PC-9 (cell line): ENCODE data around the gene TNIK. TPM values are rescaled to one million over a fixed set of nuclear protein-coding genes. Genes with fewer than 3 reads are reported as not detected.

Experiments
- BruUV-seq: library from RNA; stranded (reverse); fragments of 400-500 nt; replicated peaks from 2 replicates; lab custom pipeline; 2021; lab: Mats Ljungman, UMichigan
- CTCF ChIA-PET: fragments of 300-600 bp; sonication (Branson Sonifier 250); formaldehyde crosslinking; loops from one replicate; lab custom pipeline; 2022; ENCODE audit warnings: antibody characterized with exemption; lab: Charles Lee
- POLR2A ChIA-PET: fragments of 300-600 bp; sonication (Branson Sonifier 250); formaldehyde crosslinking; loops from one replicate; lab custom pipeline; 2022; ENCODE audit warnings: antibody characterized with exemption; ENCODE audit not compliant: unreplicated experiment; lab: Charles Lee
- DNase-seq, 2 experiments: peaks; one replicate each; pipeline versions ENCODE4 v3.0.0 to v3.0.0-alpha.2; 2015 to 2022; ENCODE audit warnings: mixed read lengths in 1 of 2
- H2AFZ ChIP-seq: fragments of 200-600 bp; sonication (generic); 2 replicates; pipeline ENCODE4 v1.8.1; 2017; ENCODE audit warnings: antibody characterized with exemption
- H3F3A ChIP-seq: fragments of 200-600 bp; sonication (generic); 2 replicates; pipeline ENCODE4 v1.8.1; 2017; ENCODE audit warnings: antibody characterized with exemption, mild to moderate bottlenecking, low read depth; ENCODE audit not compliant: insufficient read depth
- H3K27ac ChIP-seq: fragments of 200-600 bp; sonication (generic); 2 replicates; pipeline ENCODE4 v1.6.1; 2016; ENCODE audit warnings: mixed run types
- H3K27me3 ChIP-seq: fragments of 200-600 bp; sonication (generic); 2 replicates; pipeline ENCODE4 v1.6.1; 2016; ENCODE audit warnings: low read depth, mixed run types; ENCODE audit not compliant: insufficient read depth
- H3K36me3 ChIP-seq: fragments of 200-600 bp; sonication (generic); 2 replicates; pipeline ENCODE4 v1.6.1; 2016; ENCODE audit warnings: low read depth, mixed run types
- H3K4me1 ChIP-seq: fragments of 200-600 bp; sonication (generic); replicated peaks from 2 replicates; pipeline ENCODE4 v1.6.1; 2016; ENCODE audit warnings: mixed run types; ENCODE audit not compliant: insufficient read depth
- H3K4me2 ChIP-seq: fragments of 200-600 bp; sonication (generic); 2 replicates; pipeline ENCODE4 v1.6.1; 2017; ENCODE audit warnings: mixed run types
- H3K4me3 ChIP-seq: fragments of 200-600 bp; sonication (generic); 2 replicates; pipeline ENCODE4 v1.6.1; 2016; ENCODE audit warnings: mixed run types
- H3K79me2 ChIP-seq: fragments of 200-600 bp; sonication (generic); 2 replicates; pipeline ENCODE4 v1.6.1; 2017; ENCODE audit warnings: low read depth, mixed run types
- H3K9me2 ChIP-seq: fragments of 200-600 bp; sonication (generic); 2 replicates; pipeline ENCODE4 v1.8.1; 2017; ENCODE audit warnings: mild to moderate bottlenecking; ENCODE audit not compliant: insufficient read depth
- H3K9me3 ChIP-seq: fragments of 200-600 bp; sonication (generic); 2 replicates; pipeline ENCODE4 v1.8.1; 2016; ENCODE audit warnings: low read depth; ENCODE audit not compliant: insufficient read depth
- H4K20me1 ChIP-seq: fragments of 200-600 bp; sonication (generic); 2 replicates; pipeline ENCODE4 v1.8.1; 2017; ENCODE audit not compliant: insufficient read depth
- EZH2 ChIP-seq: fragments of 200-600 bp; sonication (generic); IDR thresholded peaks from 2 replicates; pipeline ENCODE4 v1.8.0; 2017; ENCODE audit warnings: antibody characterized with exemption, low read depth
- intact Hi-C: fragments of 100-400 bp; cut with micrococcal nuclease; formaldehyde crosslinking; loops from one replicate; pipeline ENCODE4 v1.10.0; 2022; ENCODE audit not compliant: unreplicated experiment
- total RNA-seq: library from RNA; stranded (reverse); gene quantifications from 2 replicates; pipeline ENCODE4 v1.2.3, GENCODE V29; 2021
- TF ChIP-seq, protein P1 (sequence below): fragments of 200-600 bp; sonication (generic); conservative IDR thresholded peaks from 2 replicates; pipeline ENCODE4 v1.6.1; 2017; ENCODE audit warnings: mixed run types, antibody characterized with exemption, mild to moderate bottlenecking, moderate library complexity

TNIK gene
- total RNA-seq, 1 experiment from 2014 or later = 30.7 TPM

DNA sequence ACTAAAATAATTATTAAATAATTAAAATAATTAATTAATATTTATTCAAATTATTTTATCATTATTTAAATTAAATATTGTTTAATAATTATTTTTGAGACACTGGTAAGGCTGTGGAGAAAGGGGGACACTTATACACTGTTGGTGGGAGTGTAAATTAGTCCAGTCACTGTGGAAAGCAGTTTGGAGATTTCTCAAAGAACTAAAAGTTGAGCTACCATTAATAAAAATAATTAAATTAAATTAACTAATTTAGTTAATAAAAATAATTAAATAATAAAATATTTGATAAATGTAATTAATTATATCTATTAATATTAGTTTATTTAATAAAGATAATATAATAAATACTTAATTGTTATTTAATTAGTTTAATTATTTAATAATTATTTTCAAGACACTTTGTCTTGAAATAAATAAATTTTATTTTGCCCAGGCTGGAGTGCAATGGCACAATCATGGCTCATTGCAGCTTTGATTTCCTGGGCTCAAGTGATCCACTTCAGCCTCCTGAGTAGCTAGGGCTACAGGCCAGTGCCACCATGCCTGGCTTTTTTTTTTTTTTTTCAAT lies 16.4 kb upstream of the TNIK start:
- TF ChIP-seq EZH2 = no peak
- TF ChIP-seq, protein P1, sequence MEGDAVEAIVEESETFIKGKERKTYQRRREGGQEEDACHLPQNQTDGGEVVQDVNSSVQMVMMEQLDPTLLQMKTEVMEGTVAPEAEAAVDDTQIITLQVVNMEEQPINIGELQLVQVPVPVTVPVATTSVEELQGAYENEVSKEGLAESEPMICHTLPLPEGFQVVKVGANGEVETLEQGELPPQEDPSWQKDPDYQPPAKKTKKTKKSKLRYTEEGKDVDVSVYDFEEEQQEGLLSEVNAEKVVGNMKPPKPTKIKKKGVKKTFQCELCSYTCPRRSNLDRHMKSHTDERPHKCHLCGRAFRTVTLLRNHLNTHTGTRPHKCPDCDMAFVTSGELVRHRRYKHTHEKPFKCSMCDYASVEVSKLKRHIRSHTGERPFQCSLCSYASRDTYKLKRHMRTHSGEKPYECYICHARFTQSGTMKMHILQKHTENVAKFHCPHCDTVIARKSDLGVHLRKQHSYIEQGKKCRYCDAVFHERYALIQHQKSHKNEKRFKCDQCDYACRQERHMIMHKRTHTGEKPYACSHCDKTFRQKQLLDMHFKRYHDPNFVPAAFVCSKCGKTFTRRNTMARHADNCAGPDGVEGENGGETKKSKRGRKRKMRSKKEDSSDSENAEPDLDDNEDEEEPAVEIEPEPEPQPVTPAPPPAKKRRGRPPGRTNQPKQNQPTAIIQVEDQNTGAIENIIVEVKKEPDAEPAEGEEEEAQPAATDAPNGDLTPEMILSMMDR = no peak
- Histone ChIP-seq H3K79me2 (no peaks in the 10 kb centered on the region), H4K20me1 (no peaks in the 10 kb centered on the region), H3K36me3 (no peaks in the 10 kb centered on the region), H3K9me3 (no peaks in the 10 kb centered on the region), H3K9me2 (no peaks in the 10 kb centered on the region), H3K4me2 (no peak overlapping the region), H3K27me3 (no peaks in the 10 kb centered on the region), H3F3A (no peaks in the 10 kb centered on the region), H2AFZ (no peak overlapping the region), H3K4me1 (no peaks in the 10 kb centered on the region; the same call in 1 of the 2 replicates), H3K4me3 (no peak overlapping the region), H3K27ac (no peak overlapping the region)
- intact Hi-C loops = no loop called here
- BruUV-seq = no TSS peak
- ChIA-PET POLR2A (no interaction called here), CTCF (interaction anchor here (0.5 to 0.6 kb wide), 2 partner anchors 46 to 1033 kb away, joined by 3 to 4 read pairs; no protein-coding TSS in a partner anchor)
- DNase-seq = no peak

DNA sequence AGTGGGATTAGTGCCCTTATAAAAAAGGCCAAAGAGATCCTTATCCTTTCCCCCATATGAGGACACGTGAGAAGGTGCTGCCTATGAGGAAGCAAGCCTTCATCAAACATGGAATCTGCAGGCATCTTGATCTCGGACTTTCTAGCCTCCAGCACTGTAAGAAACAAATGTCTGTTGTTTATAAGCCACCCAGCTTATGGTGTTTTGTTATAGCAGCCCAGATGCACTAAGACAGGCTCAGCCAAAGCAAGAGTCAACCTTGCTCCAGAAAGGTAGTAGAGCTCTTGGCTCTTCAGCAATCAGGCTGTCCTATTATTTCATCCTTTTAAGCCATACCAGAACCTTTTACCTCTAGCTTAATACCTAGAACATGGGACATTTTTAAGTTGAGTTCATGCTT lies 12.3 kb upstream of the TNIK start:
- Histone ChIP-seq H3K9me3 (no peaks in the 10 kb centered on the region), H3K4me2 (no peak overlapping the region), H3K4me3 (no peak overlapping the region), H4K20me1 (no peaks in the 10 kb centered on the region), H3K36me3 (no peaks in the 10 kb centered on the region), H2AFZ (no peak overlapping the region), H3K9me2 (0 out of 2 replicates have a peak, but pooled peaks cover 4% of the 10 kb centered on the region), H3K27ac (no peak overlapping the region), H3K27me3 (no peaks in the 10 kb centered on the region), H3K4me1 (no peaks in the 10 kb centered on the region), H3K79me2 (no peaks in the 10 kb centered on the region), H3F3A (no peaks in the 10 kb centered on the region)
- BruUV-seq = no TSS peak
- DNase-seq = no peak
- ChIA-PET CTCF (no interaction called here), POLR2A (interaction anchor here (0.7 kb wide), 1 partner anchor 506 kb away, joined by 3 read pairs; no protein-coding TSS in a partner anchor)
- intact Hi-C loops = no loop called here
- TF ChIP-seq, protein P1 = no peak
- no peak for TF ChIP-seq EZH2

DNA sequence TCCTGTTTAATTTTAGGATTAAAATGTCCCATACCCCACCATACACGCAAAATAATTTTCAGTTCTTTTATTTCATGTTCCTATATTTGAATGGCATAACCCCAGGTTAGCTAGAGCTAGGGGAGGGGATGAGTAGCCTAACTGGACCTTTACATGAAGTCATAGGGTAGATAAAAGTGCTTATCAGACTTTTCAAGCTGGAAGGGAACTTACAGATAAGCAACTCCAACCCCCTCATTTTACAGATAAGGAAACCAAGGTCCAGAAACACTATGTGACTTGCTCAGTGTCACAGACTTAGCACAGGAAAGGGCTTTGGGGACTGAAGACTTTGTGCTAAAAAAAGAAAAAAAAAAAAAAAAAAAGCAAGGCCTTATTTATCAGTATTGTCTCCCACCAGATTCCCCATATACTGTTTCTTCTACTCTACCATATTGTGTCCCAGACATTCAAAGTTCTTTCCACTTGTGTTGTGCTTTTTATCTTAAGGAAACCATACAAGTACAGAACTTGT lies 10.6 kb upstream of the TNIK start:
- H3K36me3 ChIP-seq = no peaks in the 10 kb centered on the region
- no peak overlapping the region for H3K27ac ChIP-seq
- H3K4me3 ChIP-seq = no peak overlapping the region
- H3K4me1 ChIP-seq = no peaks in the 10 kb centered on the region
- H3K4me2 ChIP-seq = no peak overlapping the region
- BruUV-seq = no TSS peak
- no peaks in the 10 kb centered on the region for H3F3A ChIP-seq
- no peaks in the 10 kb centered on the region for H3K27me3 ChIP-seq
- intact Hi-C loops = no loop called here
- H4K20me1 ChIP-seq = no peaks in the 10 kb centered on the region
- H3K9me2 ChIP-seq = 0 out of 2 replicates have a peak, but pooled peaks cover 4% of the 10 kb centered on the region
- POLR2A ChIA-PET = no interaction called here
- no peak for DNase-seq
- TF ChIP-seq EZH2 = no peak
- TF ChIP-seq, protein P1 = no peak
- no peaks in the 10 kb centered on the region for H3K9me3 ChIP-seq
- no peaks in the 10 kb centered on the region for H3K79me2 ChIP-seq
- CTCF ChIA-PET = no interaction called here
- H2AFZ ChIP-seq = no peak overlapping the region
